OCI-LY1 (cell line): ENCODE results near the gene CCDC167.

Experiments
- CTCF ChIP-seq: fragments of 200-600 bp; sonication (generic), shearing (Covaris generic); IDR thresholded peaks from 2 replicates; pipeline ENCODE4 v1.5.1; 2017; ENCODE audit warnings: mild to moderate bottlenecking, antibody characterized with exemption, low read length, moderate library complexity, mixed read lengths
- EZH2 ChIP-seq: fragments of 200-600 bp; sonication (generic), shearing (Covaris generic); IDR thresholded peaks from 2 replicates; pipeline ENCODE4 v1.8.0; 2017; ENCODE audit warnings: borderline replicate concordance, mixed run types, mild to moderate bottlenecking, antibody characterized with exemption, low read length, moderate library complexity, mixed read lengths

DNA sequence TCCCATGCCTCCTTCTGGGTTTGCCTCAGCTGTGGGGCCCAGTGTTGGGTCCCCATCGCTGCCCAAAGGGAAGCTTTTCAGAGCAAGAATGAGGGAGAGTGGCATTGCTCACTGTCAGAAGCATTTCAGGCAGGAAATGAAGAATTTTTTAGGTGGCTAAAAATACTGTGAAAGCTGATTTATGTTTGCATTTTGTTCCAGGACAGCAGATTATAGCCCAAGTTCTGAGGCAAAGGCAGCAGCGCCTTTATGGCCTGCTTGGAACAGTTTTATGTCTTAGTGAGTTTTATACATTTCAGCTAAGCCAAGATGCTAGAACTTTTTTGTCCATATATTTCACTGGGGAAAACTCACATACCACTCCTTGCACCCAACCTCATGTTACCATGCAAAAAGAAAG, 4.3 kb upstream of the CCDC167 start:
- TF ChIP-seq CTCF (no peak), EZH2 (no peak)
